HFFc6 (cell line): ENCODE data around the gene KCP. TPM values are rescaled to one million over a fixed set of nuclear protein-coding genes. Genes with fewer than 3 reads are reported as not detected.

Experiments
- DNase-seq: peaks from one replicate; pipeline ENCODE4 v3.0.0-alpha.2; 2018
- H3K27ac Mint-ChIP-seq: 2 replicates; pipeline ENCODE4 v1.8.0; 2020; ENCODE audit warnings: mild to moderate bottlenecking, mixed read lengths
- H3K27me3 Mint-ChIP-seq: 2 replicates; pipeline ENCODE4 v1.8.0; 2021; ENCODE audit warnings: mild to moderate bottlenecking, moderate library complexity, mixed read lengths; ENCODE audit not compliant: insufficient read depth
- H3K36me3 Mint-ChIP-seq: 2 replicates; pipeline ENCODE4 v1.8.0; 2021; ENCODE audit warnings: low read depth, mixed read lengths
- H3K4me1 Mint-ChIP-seq: 2 replicates; pipeline ENCODE4 v1.8.0; 2020; ENCODE audit warnings: low read depth, mixed read lengths
- H3K4me3 Mint-ChIP-seq: 2 replicates; pipeline ENCODE4 v1.8.0; 2020; ENCODE audit warnings: mild to moderate bottlenecking, moderate library complexity, mixed read lengths
- H3K9me3 Mint-ChIP-seq: 2 replicates; pipeline ENCODE4 v1.8.0; 2020; ENCODE audit warnings: mild to moderate bottlenecking, mixed read lengths
- total RNA-seq, 6 experiments: library from RNA; stranded (reverse); fragmentation: NEBNext Ultra II Directional; extraction: Animal tissue kit (Norgen Biotek cat#: 25700); gene quantifications; 2 replicates in 1 of 6; 3 replicates in 5 of 6; pipeline ENCODE4 v1.2.3, GENCODE V29; 2021
- TF ChIP-seq, protein P1 (sequence below): fragments of 200-600 bp; sonication (generic); IDR thresholded peaks from 2 replicates; pipeline ENCODE4 v1.5.0; 2021; ENCODE audit warnings: antibody characterized with exemption, mild to moderate bottlenecking

The KCP gene
- total RNA-seq, 6 experiments from 2014 or later, result 0.05 to 0.07 TPM; not detected in 4

DNA sequence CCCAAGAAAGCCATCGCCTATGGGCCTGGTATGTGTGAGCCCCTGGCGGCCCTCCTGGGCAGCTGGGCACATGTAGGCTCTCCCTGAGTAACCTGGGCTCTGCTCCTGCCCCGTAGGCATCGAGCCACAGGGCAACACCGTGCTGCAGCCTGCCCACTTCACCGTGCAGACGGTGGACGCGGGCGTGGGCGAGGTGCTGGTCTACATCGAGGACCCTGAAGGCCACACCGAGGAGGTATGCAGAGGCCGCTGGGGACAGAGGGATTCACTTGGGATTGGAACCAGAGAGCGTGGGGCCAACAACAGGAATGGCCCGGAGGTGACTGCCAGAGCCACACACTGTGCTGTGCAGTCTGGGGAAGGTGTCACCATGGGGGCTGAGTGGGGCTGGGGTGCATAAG, 73.0 kb downstream of the KCP start:
- Mint-ChIP-seq H3K27me3 (peaks cover 7% of the 10 kb centered on the region), H3K9me3 (no peaks in the 10 kb centered on the region)

DNA sequence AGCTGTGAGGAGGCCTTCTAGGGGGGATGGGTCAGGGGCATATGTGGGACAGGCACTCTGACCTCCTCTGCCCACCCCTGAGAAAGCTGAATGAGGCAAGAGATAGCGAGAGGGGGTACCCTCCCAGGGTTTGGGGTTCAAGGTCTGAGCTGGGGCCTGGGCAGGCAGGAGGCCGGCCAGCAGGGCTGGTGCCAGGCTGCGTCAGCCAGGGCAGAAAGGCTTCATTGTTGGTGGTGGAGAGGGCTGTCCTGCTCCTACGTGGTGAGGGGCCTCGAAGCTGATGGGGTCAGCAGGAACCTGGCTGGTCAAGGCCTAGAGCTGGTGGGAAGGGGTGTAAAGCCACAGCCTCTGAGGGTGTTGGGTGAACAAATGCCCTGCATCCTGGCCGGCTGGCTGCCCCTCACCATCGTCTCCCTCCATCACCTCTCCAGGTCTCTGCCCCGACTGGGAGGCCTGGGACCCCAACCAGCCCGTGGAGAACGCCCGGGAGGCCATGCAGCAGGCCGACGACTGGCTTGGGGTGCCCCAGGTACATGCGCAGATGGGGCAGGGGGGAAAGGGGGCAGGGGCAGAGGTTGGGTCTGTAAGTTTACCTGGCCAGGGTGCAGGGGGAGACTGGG, 73.7 kb downstream of the KCP start:
- Mint-ChIP-seq H3K27ac (peak overlapping the region; percentile 86), H3K27me3 (peaks cover 10% of the 10 kb centered on the region), H3K9me3 (no peaks in the 10 kb centered on the region), H3K4me3 (no peak overlapping the region), H3K36me3 (peaks cover 19% of the 10 kb centered on the region), H3K4me1 (peaks cover 32% of the 10 kb centered on the region)
- DNase-seq, result no peak
- TF ChIP-seq, protein P1, sequence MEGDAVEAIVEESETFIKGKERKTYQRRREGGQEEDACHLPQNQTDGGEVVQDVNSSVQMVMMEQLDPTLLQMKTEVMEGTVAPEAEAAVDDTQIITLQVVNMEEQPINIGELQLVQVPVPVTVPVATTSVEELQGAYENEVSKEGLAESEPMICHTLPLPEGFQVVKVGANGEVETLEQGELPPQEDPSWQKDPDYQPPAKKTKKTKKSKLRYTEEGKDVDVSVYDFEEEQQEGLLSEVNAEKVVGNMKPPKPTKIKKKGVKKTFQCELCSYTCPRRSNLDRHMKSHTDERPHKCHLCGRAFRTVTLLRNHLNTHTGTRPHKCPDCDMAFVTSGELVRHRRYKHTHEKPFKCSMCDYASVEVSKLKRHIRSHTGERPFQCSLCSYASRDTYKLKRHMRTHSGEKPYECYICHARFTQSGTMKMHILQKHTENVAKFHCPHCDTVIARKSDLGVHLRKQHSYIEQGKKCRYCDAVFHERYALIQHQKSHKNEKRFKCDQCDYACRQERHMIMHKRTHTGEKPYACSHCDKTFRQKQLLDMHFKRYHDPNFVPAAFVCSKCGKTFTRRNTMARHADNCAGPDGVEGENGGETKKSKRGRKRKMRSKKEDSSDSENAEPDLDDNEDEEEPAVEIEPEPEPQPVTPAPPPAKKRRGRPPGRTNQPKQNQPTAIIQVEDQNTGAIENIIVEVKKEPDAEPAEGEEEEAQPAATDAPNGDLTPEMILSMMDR, result no peak

More for the DNA sequence above, 73.0 kb downstream of the KCP start:
- Mint-ChIP-seq H3K4me3 (no peak overlapping the region), H3K36me3 (peaks cover 23% of the 10 kb centered on the region), H3K4me1 (peaks cover 32% of the 10 kb centered on the region), H3K27ac (no peak overlapping the region)
- TF ChIP-seq, protein P1, result no peak
- no peak for DNase-seq

DNA sequence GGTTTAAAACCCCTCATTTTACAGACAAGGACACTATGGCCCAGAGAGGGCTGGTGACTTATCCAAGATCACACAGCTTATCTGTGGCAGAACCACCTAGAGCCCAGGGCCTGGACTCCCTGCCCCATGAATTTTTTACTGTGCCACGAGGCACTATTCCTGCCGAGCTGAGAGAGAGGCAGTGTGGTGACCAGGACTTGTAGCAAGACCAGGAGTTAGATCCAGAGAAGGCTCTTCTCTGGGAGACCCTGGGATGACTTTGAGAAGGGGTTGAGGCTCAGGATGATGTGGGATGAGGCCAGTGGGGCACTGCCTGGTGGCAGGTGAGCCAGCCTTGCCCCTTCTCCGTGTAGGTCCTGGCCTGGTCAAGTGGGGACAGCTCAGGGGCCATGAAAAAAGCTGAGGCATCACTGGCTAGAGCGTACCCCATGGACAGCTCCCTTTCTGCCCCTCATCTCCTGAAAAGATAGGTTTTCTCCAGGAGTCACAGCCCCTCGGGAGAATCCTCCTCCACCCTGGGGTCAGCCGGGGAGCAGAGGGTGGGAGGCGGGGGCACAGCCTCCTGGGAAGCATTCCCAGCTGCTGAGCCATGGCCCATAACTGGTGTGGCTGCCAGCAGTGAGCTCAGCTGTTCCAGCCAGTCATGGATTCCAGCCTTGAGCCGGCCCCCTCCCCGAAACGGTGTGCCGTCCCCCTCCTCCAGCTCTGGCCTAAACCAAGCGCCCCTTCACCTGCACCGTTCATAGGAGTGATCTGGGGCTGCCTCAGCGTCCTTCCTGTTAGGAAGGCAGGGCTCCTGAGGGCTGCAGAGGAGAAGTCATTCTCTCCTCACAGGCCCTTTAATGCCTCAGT, 74.5 kb downstream of the KCP start:
- peaks cover 32% of the 10 kb centered on the region for H3K4me1 Mint-ChIP-seq
- H3K27ac Mint-ChIP-seq, result peak overlapping the region; percentile 86
- TF ChIP-seq, protein P1, result no peak
- H3K9me3 Mint-ChIP-seq, result no peaks in the 10 kb centered on the region
- DNase-seq, result no peak
- H3K36me3 Mint-ChIP-seq, result peaks cover 25% of the 10 kb centered on the region
- no peak overlapping the region for H3K4me3 Mint-ChIP-seq
- H3K27me3 Mint-ChIP-seq, result peaks cover 10% of the 10 kb centered on the region

DNA sequence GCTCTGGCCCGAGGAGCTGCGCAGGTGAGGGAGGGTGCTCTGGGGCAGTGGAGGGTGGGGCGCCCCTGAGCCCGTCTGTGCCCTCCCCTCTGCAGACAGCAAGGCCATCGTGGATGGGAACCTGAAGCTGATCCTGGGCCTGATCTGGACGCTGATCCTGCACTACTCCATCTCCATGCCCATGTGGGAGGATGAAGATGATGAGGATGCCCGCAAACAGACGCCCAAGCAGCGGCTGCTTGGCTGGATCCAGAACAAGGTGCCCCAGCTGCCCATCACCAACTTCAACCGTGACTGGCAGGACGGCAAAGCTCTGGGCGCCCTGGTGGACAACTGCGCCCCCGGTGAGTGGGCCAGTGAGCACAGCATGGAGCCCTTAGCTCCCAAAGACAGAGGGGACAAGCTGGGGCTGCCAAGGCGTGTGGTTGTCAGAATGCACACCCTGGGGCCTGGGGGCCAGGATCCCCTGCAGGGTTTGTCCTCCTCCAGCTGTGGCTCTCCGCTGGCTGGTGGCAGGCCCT, 75.2 kb downstream of the KCP start:
- DNase-seq, result no peak

DNA sequence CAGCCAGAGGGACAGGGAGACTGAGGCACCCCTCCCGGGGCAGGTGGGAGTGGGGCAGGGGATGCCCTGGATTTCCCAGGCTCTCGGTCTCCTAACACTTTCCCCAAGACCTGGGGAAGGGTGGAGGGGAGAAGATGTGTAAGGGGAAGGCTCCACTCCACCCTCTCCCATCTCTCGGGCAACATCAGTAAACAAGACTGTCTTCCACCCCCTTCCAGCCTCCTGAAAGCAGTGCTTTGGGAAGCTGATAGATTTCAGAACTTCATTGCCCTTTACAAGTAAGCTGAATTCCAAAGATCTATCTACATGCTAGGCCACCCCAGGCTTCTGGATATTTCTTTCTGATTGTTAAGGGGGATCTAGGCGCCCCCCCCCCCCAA, 76.6 kb downstream of the KCP start:
- H3K9me3 Mint-ChIP-seq, result no peaks in the 10 kb centered on the region
- no peak for DNase-seq
- H3K36me3 Mint-ChIP-seq, result peaks cover 27% of the 10 kb centered on the region
- peaks cover 13% of the 10 kb centered on the region for H3K27me3 Mint-ChIP-seq
- TF ChIP-seq, protein P1, result no peak
- H3K4me3 Mint-ChIP-seq, result peak overlapping the region; percentile 96
- H3K4me1 Mint-ChIP-seq, result peaks cover 43% of the 10 kb centered on the region
- H3K27ac Mint-ChIP-seq, result peak overlapping the region; percentile 87

More for the DNA sequence above, 75.2 kb downstream of the KCP start:
- peaks cover 32% of the 10 kb centered on the region for H3K4me1 Mint-ChIP-seq
- peaks cover 31% of the 10 kb centered on the region for H3K36me3 Mint-ChIP-seq
- peaks cover 13% of the 10 kb centered on the region for H3K27me3 Mint-ChIP-seq
- H3K9me3 Mint-ChIP-seq, result no peaks in the 10 kb centered on the region
- TF ChIP-seq, protein P1, result peak; percentile 21; the same call in 1 of the 2 replicates
- peak overlapping the region; percentile 86 for H3K27ac Mint-ChIP-seq
- no peak overlapping the region for H3K4me3 Mint-ChIP-seq
